Measurements from ENCODE around the gene MALL.
"Not testable (repeated sequence)": the region's sequence is repeated elsewhere in the genome, so short reads cannot be mapped to it uniquely, and the experiment has no call there.

Gene MALL

GRCh38 chr2:110115291-110116032 lies at the start of gene MALL:
Gene MALL, minus strand, starts transcription at chr2:110115822. Its CDS starts 30 bp downstream, at chr2:110115792.
- no peak for DNase-seq

DNA sequence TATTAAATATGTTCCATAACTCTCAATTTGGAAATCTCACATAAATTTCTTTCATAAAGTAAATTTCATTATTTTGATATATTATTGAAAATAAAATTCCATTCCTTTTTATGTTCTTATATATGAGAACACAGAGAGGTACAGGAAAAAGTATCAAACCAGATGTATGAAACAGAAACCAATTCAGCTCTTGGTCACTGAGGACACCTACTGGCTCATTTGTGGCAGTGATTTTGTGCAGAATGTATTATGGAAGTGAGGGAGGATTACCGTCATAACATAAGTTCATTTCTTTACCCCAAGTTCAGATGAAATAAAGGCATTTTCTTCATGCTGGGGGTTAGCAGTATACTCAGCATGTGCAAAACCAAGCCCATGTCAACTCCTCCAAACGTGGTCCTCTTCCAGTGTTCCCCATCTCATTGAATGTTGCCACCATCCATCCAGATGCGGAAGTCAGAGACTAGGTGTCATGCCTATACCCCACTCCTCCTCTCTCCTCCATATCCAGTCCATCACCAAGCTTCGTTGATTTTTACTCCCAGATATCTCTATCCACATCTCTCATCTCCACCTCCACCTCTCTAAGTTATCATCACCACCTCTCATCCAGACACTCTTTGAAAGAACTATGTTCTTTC lies 41.7 kb upstream of the MALL start:
- peak; percentile 72 for DNase-seq

DNA sequence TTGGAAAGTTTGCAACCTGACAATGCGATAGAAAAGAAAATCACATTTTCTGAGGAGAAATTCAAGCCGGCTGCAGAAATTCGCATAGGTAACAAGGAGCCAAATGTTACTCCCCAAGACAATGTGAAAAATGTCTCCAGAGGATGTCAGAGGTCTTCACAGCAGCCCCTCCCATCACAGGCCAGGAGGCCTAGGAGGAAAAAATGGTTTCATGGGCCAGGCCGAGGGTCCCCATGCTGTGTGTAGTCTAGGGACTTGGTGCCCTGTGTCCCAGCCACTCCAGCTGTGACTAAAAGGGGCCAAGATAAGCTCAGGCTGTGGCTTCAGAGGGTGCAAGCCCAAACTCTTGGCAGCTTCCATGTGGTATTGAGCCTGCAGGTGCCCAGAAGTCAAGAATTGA lies 39.2 kb upstream of the MALL start:
- DNase-seq = not testable (repeated sequence)

DNA sequence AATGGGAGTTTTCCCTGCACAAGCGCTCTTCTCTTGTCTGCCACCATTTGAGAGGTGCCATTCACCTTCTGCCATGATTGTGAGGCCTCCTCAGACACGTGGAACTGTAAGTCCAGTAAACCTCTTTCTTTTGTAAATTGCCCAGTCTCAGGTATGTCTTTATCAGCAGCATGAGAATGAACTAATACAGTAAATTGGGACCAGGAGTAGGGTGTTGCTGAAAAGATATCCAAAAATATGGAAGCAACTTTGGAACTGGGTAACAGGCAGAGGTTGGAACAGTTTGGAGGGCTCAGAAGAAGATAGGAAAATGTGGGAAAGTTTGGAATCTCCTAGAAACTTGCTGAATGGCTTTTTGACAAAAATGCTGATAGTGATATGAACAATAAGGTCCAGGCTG lies 38.6 kb upstream of the MALL start:
- not testable (repeated sequence) for DNase-seq

DNA sequence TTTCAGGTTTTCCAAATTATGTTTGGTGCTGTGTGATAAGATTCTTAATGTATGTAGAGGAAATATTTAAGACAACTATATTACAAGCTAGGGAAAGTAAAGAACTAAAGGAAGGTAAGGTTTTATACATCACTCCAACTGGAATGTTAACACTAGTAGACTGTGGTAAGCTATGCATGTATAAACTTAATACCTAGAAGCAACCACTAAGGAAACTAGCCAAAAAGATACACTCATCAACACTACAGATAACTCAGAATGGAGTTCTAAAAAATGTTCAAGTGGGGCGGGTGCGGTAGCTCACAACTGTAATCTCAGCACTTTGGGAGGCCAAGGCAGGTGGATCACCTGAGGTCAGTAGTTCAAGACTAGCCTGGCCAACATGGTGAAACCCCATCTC lies 37.8 kb upstream of the MALL start:
- DNase-seq = no peak

GRCh38 chr2:110152943-110153342 lies 37.3 kb upstream of the MALL start:
- DNase-seq = no peak

GRCh38 chr2:110149330-110150220 lies 34.0 kb upstream of the MALL start:
- DNase-seq = peak; percentile 39

- DNase-seq = no peak
These were observed 31.3 kb upstream of the MALL start for GRCh38 chr2:110146945-110147332.

- no peak for DNase-seq
These were observed 30.7 kb upstream of the MALL start for GRCh38 chr2:110146183-110146944.

- no peak for DNase-seq
These were observed 28.4 kb upstream of the MALL start for GRCh38 chr2:110143982-110144381.

DNA sequence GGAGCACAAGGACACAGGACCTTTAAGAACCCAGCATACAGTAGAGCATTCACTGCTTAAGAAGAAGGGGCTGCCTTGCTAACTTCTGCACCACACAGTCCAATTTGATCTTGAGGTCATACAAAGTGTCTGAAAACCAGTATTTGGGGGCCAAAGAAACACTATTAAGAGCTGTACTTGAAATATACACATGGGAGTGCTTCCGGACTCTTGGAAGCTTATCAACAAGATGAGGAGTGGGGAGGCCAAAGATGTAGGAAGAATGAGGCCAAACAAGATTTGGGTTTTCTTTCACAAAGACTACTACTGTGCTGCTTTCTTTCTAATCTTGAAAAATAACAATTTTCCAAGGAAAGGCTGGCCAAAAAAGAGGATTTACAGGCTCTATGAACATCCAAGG lies 24.8 kb upstream of the MALL start:
- DNase-seq = no peak

DNA sequence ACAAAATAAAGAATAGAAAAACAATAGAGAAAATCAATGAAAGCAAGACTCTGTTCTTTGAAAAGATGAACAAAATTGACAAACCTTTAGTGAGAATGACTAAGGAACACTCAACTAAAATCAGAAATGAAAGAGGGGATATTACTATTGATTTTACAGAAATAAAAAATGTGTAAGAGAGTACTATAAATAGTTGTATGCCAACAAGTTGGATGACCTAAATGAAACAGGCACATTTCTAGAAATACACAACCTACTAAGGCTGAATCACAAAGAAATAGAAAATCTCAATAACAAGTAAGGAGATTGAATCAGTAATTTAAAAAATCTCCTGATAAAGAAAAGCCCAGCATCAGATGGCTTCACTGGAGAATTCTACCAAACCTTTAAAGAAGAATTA lies 18.4 kb upstream of the MALL start:
- DNase-seq = no peak

GRCh38 chr2:110131166-110131565 lies 15.5 kb upstream of the MALL start:
- DNase-seq = no peak

DNA sequence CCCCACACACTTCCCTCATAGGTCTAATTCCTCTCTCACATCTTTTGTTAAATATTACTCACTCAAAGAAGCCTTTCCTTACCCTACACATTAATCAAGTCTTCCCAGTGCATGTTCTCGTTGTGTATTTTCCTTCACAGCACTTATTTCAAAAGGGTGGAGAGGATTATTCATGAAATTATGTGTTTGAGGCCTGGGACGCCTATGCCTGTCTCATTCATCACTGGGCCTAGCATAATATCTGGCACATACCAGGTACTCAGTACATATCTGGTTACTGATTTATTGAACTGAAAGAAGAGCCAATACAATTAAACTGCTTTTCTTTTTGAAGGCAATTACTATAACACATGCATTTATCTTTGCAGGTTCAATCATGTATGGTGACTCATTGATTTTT lies 15.1 kb upstream of the MALL start:
- no peak for DNase-seq

- DNase-seq = no peak
These were observed 11.3 kb upstream of the MALL start for GRCh38 chr2:110126906-110127305.

DNA sequence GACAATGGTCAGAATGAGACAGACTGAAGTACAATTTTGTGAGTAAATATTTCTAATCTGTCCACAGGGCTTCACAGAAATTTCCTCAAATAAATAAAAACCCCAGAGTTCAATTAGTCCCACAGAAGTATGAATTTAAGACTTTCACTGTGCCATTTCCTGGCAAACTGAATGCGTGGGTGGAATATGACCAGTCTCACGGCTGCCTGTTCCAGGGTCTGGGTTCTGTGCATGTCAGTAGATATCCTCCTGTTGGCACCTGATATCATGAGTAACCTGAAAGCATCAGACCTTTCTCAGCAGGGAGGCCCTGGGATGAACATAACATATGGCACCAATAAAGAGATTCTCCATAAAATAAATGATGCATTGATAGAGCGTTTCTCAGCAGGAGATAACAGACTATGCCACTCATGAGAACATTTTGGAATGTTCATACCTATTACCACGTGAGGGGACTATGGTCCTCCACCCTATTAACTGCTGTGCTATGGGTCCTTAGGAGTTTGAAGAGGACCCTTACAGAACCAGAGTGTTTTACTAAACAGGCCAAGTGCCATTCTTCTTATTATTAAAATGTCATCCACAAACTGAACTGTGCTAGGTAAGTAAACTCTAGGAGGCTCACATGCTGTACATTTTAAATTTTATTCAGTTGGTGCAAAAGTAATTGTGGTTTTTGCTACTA lies 10.6 kb upstream of the MALL start:
- no peak for DNase-seq

GRCh38 chr2:110124939-110125691 lies 9.5 kb upstream of the MALL start:
- no peak for DNase-seq

- no peak for DNase-seq
These were observed 8.6 kb upstream of the MALL start for GRCh38 chr2:110124038-110124825.

DNA sequence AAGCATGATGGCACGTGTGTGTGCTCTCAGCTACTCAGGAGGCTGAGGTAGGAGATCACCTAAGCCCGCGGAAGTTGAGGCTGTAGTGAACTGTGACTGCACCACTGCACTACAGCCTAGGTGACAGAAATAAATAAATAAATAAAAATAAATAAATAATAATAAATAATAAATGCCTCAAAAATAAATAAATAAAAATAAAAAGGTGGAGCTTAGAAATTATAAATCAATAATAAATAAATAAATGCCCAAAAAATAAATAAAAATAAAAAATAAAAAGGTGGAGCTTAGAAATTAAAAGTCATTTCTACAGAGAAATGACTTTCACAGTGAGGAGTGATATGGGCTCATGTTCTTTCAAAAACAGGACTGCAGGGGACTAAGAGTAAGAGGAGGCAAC lies 6.0 kb upstream of the MALL start:
- DNase-seq = no peak

DNA sequence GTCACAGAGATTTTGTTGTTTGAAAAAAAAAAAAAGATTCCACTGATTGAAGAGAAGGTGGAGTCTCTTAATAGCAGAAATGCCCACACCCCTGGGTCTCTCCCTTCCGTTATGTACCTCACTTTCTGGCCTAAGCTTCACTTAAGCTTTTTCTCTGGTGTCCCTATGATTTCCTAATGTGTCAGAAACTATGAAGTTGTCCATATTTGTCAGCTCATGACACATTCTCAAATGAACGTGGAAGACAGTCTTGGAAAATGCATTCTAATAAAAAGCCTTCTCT lies 5.4 kb upstream of the MALL start:
- no peak for DNase-seq
